GM23338 (cell line): ENCODE data around the gene TELO2. TPM values are rescaled to one million over a fixed set of nuclear protein-coding genes. Genes with fewer than 3 reads are reported as not detected.

Source experiments
- ATAC-seq: fragments of 200-7000 bp; cut with Tn5 transposase; 3 replicates; pipeline ENCODE4 v1.9.1; 2020
- DNase-seq: peaks from one replicate; pipeline ENCODE4 v3.0.0-alpha.2; 2015; ENCODE audit warnings: low spot score
- H2AFZ ChIP-seq: fragments of 200-600 bp; sonication (generic); 2 replicates; pipeline ENCODE4 v1.8.0; 2016; ENCODE audit warnings: antibody characterized with exemption, mild to moderate bottlenecking, moderate library complexity
- H3F3A ChIP-seq: fragments of 200-600 bp; sonication (generic); replicated peaks from 2 replicates; pipeline ENCODE4 v1.8.0; 2017; ENCODE audit warnings: antibody characterized with exemption, mixed run types, low read depth
- H3K27ac ChIP-seq: fragments of 200-600 bp; sonication (generic); 2 replicates; pipeline ENCODE4 v1.6.1; 2016; ENCODE audit warnings: low read depth
- H3K27me3 ChIP-seq: fragments of 200-600 bp; sonication (generic); 2 replicates; pipeline ENCODE4 v1.8.0; 2016; ENCODE audit warnings: mild to moderate bottlenecking, mixed run types, moderate library complexity; ENCODE audit not compliant: insufficient read depth
- H3K36me3 ChIP-seq: fragments of 200-600 bp; sonication (generic); 2 replicates; pipeline ENCODE4 v1.8.0; 2016; ENCODE audit warnings: mild to moderate bottlenecking; ENCODE audit not compliant: insufficient read depth
- H3K4me1 ChIP-seq: fragments of 200-600 bp; sonication (generic); 2 replicates; pipeline ENCODE4 v1.8.0; 2016; ENCODE audit warnings: mild to moderate bottlenecking, moderate library complexity; ENCODE audit not compliant: insufficient read depth
- H3K4me2 ChIP-seq: fragments of 200-600 bp; sonication (generic); 2 replicates; pipeline ENCODE4 v1.7.1; 2017; ENCODE audit warnings: mixed run types
- H3K4me3 ChIP-seq: fragments of 200-600 bp; sonication (generic); 2 replicates; pipeline ENCODE4 v1.6.1; 2016; ENCODE audit warnings: mixed run types
- H3K79me2 ChIP-seq: fragments of 200-600 bp; sonication (generic); replicated peaks from 2 replicates; pipeline ENCODE4 v1.8.0; 2017; ENCODE audit warnings: mild to moderate bottlenecking; ENCODE audit not compliant: insufficient read depth
- H3K9me2 ChIP-seq: fragments of 200-600 bp; sonication (generic); 2 replicates; pipeline ENCODE4 v1.8.0; 2017; ENCODE audit not compliant: insufficient read depth
- H4K20me1 ChIP-seq: fragments of 200-600 bp; sonication (generic); replicated peaks from 2 replicates; pipeline ENCODE4 v1.8.0; 2017; ENCODE audit warnings: mild to moderate bottlenecking; ENCODE audit not compliant: insufficient read depth
- H3K27ac Mint-ChIP-seq: 2 replicates; pipeline ENCODE4 v1.8.0; 2020; ENCODE audit warnings: inconsistent platforms, mild to moderate bottlenecking, moderate library complexity, mixed read lengths
- H3K27me3 Mint-ChIP-seq: 3 replicates; pipeline ENCODE4 v1.8.0; 2022; ENCODE audit warnings: low read depth, mild to moderate bottlenecking, moderate library complexity, mixed read lengths, inconsistent platforms; ENCODE audit not compliant: insufficient read depth, poor library complexity
- H3K36me3 Mint-ChIP-seq: 3 replicates; pipeline ENCODE4 v1.8.0; 2021; ENCODE audit warnings: low read depth, mild to moderate bottlenecking, inconsistent platforms, moderate library complexity, mixed read lengths
- H3K4me1 Mint-ChIP-seq: 3 replicates; pipeline ENCODE4 v1.8.0; 2020; ENCODE audit warnings: mild to moderate bottlenecking, inconsistent platforms, mixed read lengths
- H3K4me3 Mint-ChIP-seq: 3 replicates; pipeline ENCODE4 v1.8.0; 2021; ENCODE audit warnings: moderate library complexity, mild to moderate bottlenecking, inconsistent platforms, mixed read lengths
- H3K9me3 Mint-ChIP-seq: 3 replicates; pipeline ENCODE4 v1.8.0; 2020; ENCODE audit warnings: moderate library complexity, mild to moderate bottlenecking, inconsistent platforms, mixed read lengths
- CREB1 ChIP-seq: fragments of 250-450 bp; sonication (Bioruptor Pico); IDR thresholded peaks from 2 replicates; pipeline ENCODE4 v1.5.0; 2020; ENCODE audit warnings: low read depth, mild to moderate bottlenecking, moderate library complexity
- CTCF ChIP-seq, 2 experiments: fragments of 200-600 bp in 1 of 2; sonication (generic) in 1 of 2; conservative IDR thresholded peaks; 2 replicates each; pipeline versions ENCODE4 v1.5.1 to v1.6.1; 2016 to 2017; ENCODE audit warnings: antibody characterized with exemption in 2 of 2, low read depth in 2 of 2, mild to moderate bottlenecking in 2 of 2, moderate library complexity in 1 of 2
- EZH2 ChIP-seq: fragments of 200-600 bp; sonication (generic); IDR thresholded peaks from one replicate; pipeline ENCODE4 v1.8.0; 2017; ENCODE audit warnings: antibody characterized with exemption, mild to moderate bottlenecking, low read depth; ENCODE audit not compliant: unreplicated experiment
- EZH2phosphoT487 ChIP-seq: fragments of 200-600 bp; sonication (generic); IDR thresholded peaks from one replicate; pipeline ENCODE4 v1.8.1; 2018; ENCODE audit warnings: antibody characterized with exemption; ENCODE audit not compliant: unreplicated experiment
- JUNB ChIP-seq: IDR thresholded peaks from one replicate; pipeline ENCODE4 v1.6.1; 2016; ENCODE audit warnings: antibody characterized with exemption; ENCODE audit not compliant: unreplicated experiment
- NANOG ChIP-seq: IDR thresholded peaks from 2 replicates; pipeline ENCODE4 v1.6.1; 2016; ENCODE audit warnings: antibody characterized with exemption, borderline replicate concordance
- POLR2AphosphoS5 ChIP-seq: IDR thresholded peaks from 2 replicates; pipeline ENCODE4 v1.6.1; 2016; ENCODE audit warnings: antibody characterized with exemption, low read depth
- STAT1 ChIP-seq: IDR thresholded peaks from one replicate; pipeline ENCODE4 v1.6.1; 2016; ENCODE audit warnings: antibody characterized with exemption; ENCODE audit not compliant: unreplicated experiment
- ZNF114 ChIP-seq: fragments of 250-450 bp; sonication (Bioruptor Pico); IDR thresholded peaks from 2 replicates; pipeline ENCODE4 v1.5.0; 2020; ENCODE audit warnings: mild to moderate bottlenecking, moderate library complexity
- ZNF331 ChIP-seq: fragments of 250-450 bp; sonication (Bioruptor Pico); IDR thresholded peaks from 2 replicates; pipeline ENCODE4 v1.5.0; 2020; ENCODE audit warnings: low read depth, mild to moderate bottlenecking, moderate library complexity
- ZNF462 ChIP-seq: fragments of 250-450 bp; sonication (Bioruptor Pico); IDR thresholded peaks from 2 replicates; pipeline ENCODE4 v1.5.0; 2020; ENCODE audit warnings: mild to moderate bottlenecking, moderate library complexity
- polyA plus RNA-seq: library from polyadenylated mRNA; unstranded; fragments of >200 nt; fragmentation: Nextera tagmentation; extraction: Ambion mirVana; gene quantifications from 2 replicates; pipeline ENCODE4 v1.2.1, GENCODE V29; 2016
- total RNA-seq: library from RNA; depleted of rRNA; stranded (reverse); fragments of >200 nt; shearing (Covaris generic); gene quantifications from 2 replicates; pipeline ENCODE4 v1.2.3, GENCODE V29; 2014
- TF ChIP-seq, protein P1 (sequence below): IDR thresholded peaks from one replicate; pipeline ENCODE4 v1.6.1; 2018; ENCODE audit warnings: antibody characterized with exemption; ENCODE audit not compliant: unreplicated experiment
- TF ChIP-seq, protein P2 (sequence below): IDR thresholded peaks from 2 replicates; pipeline ENCODE4 v1.6.1; 2016; ENCODE audit warnings: antibody characterized with exemption

TELO2 gene
- total and polyA plus RNA-seq, 2 experiments from 2014 or later, result 45.4 to 76.0 TPM

- Histone ChIP-seq H2AFZ (no peak overlapping the region), H3K4me3 (no peak overlapping the region), H3K79me2 (no peaks in the 10 kb centered on the region), H3K9me2 (no peaks in the 10 kb centered on the region), H3F3A (no peaks in the 10 kb centered on the region), H3K27me3 (no peaks in the 10 kb centered on the region), H3K4me2 (no peak overlapping the region), H3K27ac (no peak overlapping the region), H3K4me1 (no peaks in the 10 kb centered on the region), H4K20me1 (no peaks in the 10 kb centered on the region), H3K36me3 (no peaks in the 10 kb centered on the region)
- peaks cover 2% of the 10 kb centered on the region; the same call in 2 of the 3 replicates for H3K4me1 Mint-ChIP-seq
- H3K9me3 Mint-ChIP-seq, result no peaks in the 10 kb centered on the region
- ATAC-seq (no peak), DNase-seq (no peak)
- TF ChIP-seq, protein P1, sequence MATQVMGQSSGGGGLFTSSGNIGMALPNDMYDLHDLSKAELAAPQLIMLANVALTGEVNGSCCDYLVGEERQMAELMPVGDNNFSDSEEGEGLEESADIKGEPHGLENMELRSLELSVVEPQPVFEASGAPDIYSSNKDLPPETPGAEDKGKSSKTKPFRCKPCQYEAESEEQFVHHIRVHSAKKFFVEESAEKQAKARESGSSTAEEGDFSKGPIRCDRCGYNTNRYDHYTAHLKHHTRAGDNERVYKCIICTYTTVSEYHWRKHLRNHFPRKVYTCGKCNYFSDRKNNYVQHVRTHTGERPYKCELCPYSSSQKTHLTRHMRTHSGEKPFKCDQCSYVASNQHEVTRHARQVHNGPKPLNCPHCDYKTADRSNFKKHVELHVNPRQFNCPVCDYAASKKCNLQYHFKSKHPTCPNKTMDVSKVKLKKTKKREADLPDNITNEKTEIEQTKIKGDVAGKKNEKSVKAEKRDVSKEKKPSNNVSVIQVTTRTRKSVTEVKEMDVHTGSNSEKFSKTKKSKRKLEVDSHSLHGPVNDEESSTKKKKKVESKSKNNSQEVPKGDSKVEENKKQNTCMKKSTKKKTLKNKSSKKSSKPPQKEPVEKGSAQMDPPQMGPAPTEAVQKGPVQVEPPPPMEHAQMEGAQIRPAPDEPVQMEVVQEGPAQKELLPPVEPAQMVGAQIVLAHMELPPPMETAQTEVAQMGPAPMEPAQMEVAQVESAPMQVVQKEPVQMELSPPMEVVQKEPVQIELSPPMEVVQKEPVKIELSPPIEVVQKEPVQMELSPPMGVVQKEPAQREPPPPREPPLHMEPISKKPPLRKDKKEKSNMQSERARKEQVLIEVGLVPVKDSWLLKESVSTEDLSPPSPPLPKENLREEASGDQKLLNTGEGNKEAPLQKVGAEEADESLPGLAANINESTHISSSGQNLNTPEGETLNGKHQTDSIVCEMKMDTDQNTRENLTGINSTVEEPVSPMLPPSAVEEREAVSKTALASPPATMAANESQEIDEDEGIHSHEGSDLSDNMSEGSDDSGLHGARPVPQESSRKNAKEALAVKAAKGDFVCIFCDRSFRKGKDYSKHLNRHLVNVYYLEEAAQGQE, result no peak
- TF ChIP-seq JUNB (no peak), POLR2AphosphoS5 (no peak), CREB1 (no peak), STAT1 (no peak), EZH2phosphoT487 (no peak), CTCF (conservative IDR thresholded peaks at IDR 0.05; ENCODE audit: low read depth in 2 of 2) (no peak), ZNF462 (no peak), ZNF331 (CRISPR knock-in tag) (no peak), NANOG (no peak), ZNF114 (CRISPR knock-in tag) (no peak), EZH2 (no peak)
- TF ChIP-seq, protein P2, sequence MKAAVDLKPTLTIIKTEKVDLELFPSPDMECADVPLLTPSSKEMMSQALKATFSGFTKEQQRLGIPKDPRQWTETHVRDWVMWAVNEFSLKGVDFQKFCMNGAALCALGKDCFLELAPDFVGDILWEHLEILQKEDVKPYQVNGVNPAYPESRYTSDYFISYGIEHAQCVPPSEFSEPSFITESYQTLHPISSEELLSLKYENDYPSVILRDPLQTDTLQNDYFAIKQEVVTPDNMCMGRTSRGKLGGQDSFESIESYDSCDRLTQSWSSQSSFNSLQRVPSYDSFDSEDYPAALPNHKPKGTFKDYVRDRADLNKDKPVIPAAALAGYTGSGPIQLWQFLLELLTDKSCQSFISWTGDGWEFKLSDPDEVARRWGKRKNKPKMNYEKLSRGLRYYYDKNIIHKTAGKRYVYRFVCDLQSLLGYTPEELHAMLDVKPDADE, result no peak
- no peaks in the 10 kb centered on the region; the same call in 2 of the 3 replicates for H3K36me3 Mint-ChIP-seq
- no peak overlapping the region; the same call in 1 of the 2 replicates for H3K27ac Mint-ChIP-seq
- peaks cover 7% of the 10 kb centered on the region for H3K27me3 Mint-ChIP-seq
- H3K4me3 Mint-ChIP-seq, result no peak overlapping the region
Measured at GRCh38 chr16:1542166-1542500, 49.0 kb downstream of the TELO2 start.
